Superior temporal gyrus (tissue), 1 donor: ENCODE measurements around the gene PDHX.

ENCODE experiments used
- DNase-seq: peaks from one replicate; pipeline ENCODE4 v3.0.0-alpha.2; 2016; ENCODE audit errors: extremely low spot score

The PDHX gene

GRCh38 chr11:34990916-34991315 is 74.5 kb downstream of the PDHX start:
- no peak for DNase-seq

GRCh38 chr11:34994854-34995253 is 78.4 kb downstream of the PDHX start:
- DNase-seq = no peak

- DNase-seq = no peak
Measured at GRCh38 chr11:34996958-34997357, 80.5 kb downstream of the PDHX start.

DNA sequence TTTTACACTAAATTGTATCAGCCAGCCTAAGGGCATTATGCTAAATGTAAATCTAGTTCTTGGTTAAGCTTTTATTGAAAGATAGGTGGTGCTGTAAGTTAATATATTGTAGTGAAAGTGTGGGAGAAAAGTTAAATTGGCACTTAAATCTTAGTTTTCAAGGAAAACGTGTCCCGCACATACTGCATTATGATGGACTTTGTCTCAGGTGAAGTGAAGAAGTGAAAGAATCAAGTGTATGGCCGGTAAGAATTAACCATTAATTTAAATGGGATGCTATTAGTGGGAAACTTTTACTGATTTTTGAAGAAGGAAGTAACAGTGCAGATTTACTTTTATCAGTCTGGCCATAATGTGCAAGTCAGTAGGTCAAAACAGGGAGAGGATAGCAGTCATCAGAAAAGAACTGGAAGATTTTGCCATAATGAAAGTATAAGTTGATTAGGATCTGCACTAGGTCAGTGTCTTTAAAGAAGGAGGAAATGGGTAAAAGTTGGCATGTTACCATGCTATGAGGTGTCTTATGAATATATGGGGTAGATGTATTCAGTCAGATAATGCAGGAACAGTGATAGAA is 81.6 kb downstream of the PDHX start:
- DNase-seq = peak; percentile 44

GRCh38 chr11:34999453-34999852 is 83.0 kb downstream of the PDHX start:
- DNase-seq = no peak

GRCh38 chr11:35003186-35003585 is 86.8 kb downstream of the PDHX start:
- no peak for DNase-seq

GRCh38 chr11:35003658-35004057 is 87.2 kb downstream of the PDHX start:
- no peak for DNase-seq

- no peak for DNase-seq
Measured at GRCh38 chr11:35005141-35005780, 88.8 kb downstream of the PDHX start.

- no peak for DNase-seq
Measured at GRCh38 chr11:35006389-35007128, 90.1 kb downstream of the PDHX start.

DNA sequence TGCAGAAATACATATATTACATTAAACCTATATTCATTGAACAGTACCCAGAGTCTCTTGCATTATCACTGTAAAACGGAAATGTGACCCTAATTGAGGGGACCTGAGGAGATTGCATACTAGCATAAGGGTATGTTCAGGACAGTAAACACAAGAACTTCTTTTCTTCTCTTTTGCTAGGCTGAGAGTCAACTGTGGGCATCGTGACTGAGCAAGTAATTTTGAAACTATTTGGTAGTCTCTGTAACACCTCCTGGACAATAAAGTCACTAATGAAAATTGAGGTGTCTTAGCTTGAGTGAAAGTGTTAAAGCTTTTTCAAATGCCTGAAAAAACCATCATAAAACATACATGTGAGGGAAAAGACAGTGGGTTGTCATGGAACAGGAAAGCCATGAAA is 90.9 kb downstream of the PDHX start:
- DNase-seq = no peak

GRCh38 chr11:35009191-35009943 is 92.9 kb downstream of the PDHX start:
- no peak for DNase-seq

- no peak for DNase-seq
Measured at GRCh38 chr11:35009944-35010342, 93.5 kb downstream of the PDHX start.

DNA sequence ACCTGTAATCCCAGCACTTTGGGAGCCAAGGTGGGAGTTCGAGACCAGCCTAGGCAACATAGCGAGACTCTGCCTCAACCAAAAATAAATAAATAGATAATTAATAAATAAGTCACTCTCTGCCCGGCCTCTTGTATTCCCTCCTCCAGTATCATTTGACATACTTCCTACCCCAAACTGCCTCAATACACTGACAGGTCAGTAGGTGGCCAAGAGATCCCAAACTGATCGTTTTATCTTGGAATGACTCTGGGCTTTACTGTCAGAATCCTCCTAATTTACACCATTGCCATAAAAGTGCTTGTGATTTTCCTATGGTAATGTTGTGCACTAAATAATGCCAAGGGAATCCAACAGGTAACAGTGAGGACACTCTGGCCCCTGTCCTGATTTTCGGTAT is 94.2 kb downstream of the PDHX start:
- DNase-seq = no peak

GRCh38 chr11:35011389-35011788 is 95.0 kb downstream of the PDHX start:
- DNase-seq = no peak

- DNase-seq = no peak
Measured at GRCh38 chr11:35011944-35012343, 95.5 kb downstream of the PDHX start.

GRCh38 chr11:35012467-35013191 is 96.2 kb downstream of the PDHX start:
- no peak for DNase-seq

DNA sequence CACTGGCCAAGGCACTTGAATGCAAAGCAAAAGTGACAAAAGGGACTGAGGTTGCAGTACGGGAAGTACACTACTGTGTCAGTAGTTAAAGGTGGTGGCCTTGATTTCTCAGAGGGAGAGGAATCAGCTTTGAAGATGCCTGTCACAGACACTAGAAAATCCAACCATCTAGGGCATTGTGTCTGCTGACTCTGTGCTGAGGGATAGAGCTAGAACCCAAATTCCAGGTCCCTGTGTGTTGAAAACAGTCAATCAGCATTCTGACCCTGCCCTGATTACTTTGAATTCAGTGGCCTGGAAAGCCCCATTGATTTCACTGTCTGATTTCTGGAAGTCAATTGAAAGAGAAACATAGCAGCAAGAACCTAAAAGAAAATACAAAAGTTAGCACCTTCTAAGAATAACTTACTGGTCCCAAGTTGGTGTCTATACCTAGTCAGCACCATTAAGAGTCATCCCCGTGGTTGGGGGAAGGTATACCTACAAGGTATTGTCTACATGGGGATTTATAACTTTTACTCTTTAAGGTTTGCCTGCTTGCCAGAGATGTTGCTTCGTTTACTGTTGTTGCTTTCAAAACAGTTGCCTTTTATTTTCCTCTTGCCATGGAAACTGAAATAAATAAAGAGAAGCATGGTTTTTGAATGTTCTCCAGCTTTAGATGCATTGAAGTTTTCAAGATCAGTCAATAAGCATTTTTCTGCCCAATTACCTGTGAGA is 97.3 kb downstream of the PDHX start:
- no peak for DNase-seq

DNA sequence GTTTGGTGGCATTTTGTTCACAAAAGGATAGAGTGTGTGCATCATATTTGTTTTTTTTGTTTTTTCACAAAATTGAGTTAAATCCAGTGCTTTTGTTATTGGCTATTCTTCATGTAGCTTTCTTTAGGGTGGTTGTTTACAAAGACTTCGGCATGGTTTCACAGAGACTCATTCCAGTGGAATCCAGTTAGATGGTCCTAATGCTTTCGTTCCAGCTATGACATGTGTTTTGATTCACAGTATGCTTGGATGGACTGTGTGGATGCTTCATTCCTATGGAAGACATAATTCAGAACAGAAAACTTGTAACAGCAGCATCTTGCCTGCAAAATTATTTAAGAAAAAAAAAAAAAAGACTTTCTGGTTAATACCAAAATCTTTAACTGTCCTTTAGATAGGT is 97.9 kb downstream of the PDHX start:
- no peak for DNase-seq

- DNase-seq = no peak
Measured at GRCh38 chr11:35015621-35016387, 99.4 kb downstream of the PDHX start.

GRCh38 chr11:35016916-35017315 is 100.5 kb downstream of the PDHX start:
- no peak for DNase-seq
